ENCODE data around the gene GNL3. TPM values are rescaled to one million over a fixed set of nuclear protein-coding genes. Genes with fewer than 3 reads are reported as not detected.

Gene GNL3
- total and polyA plus RNA-seq, 2 of the 8 experiments (the other 6 are each of a cell fraction or from before 2014, with no cell fraction given), result 45.5 to 184 TPM

GRCh38 chr3:52724511-52724910 lies 38.7 kb downstream of the GNL3 start:
- Histone ChIP-seq H2AK5ac (ENCODE audit: low read depth, low read length) (no peak overlapping the region), H2BK5ac (ENCODE audit: low read depth, low read length) (no peak overlapping the region), H3K56ac (replicated peaks; ENCODE audit: insufficient read length, low read depth, low read length) (no peak overlapping the region), H4K20me1 (replicated peaks in 1 of 2; ENCODE audit: control insufficient read depth in 1 of 2, insufficient read depth in 2 of 2, low read length in 2 of 2) (no peaks in the 10 kb centered on the region), H3K27ac (ENCODE audit: low read depth, low read length) (no peak overlapping the region), H2BK20ac (ENCODE audit: low read length) (no peak overlapping the region), H3K23me2 (ENCODE audit: low read depth, low read length) (no peaks in the 10 kb centered on the region), H3K14ac (ENCODE audit: insufficient read length) (no peak overlapping the region), H3K4me3 (ENCODE audit: extremely low read depth in 1 of 4, insufficient read depth in 2 of 4, low read depth in 3 of 4, low read length in 4 of 4) (no peak overlapping the region), H3K79me2 (ENCODE audit: control insufficient read depth in 1 of 2, insufficient read depth in 2 of 2, low read length in 2 of 2) (no peaks in the 10 kb centered on the region), H3K9ac (replicated peaks in 1 of 4; ENCODE audit: extremely low read depth in 1 of 4, low read depth in 3 of 4, low read length in 3 of 4) (no peak overlapping the region), H3K4ac (replicated peaks; ENCODE audit: insufficient read length, low read depth, low read length) (no peak overlapping the region), H3K27me3 (replicated peaks in 1 of 4; ENCODE audit: control insufficient read depth in 3 of 4, extremely low read depth in 1 of 4, insufficient read depth in 3 of 4, low read length in 3 of 4) (no peaks in the 10 kb centered on the region), H3K18ac (ENCODE audit: extremely low read depth, low read length) (no peak overlapping the region), H4K5ac (ENCODE audit: insufficient read length, low read depth, low read length) (no peak overlapping the region), H2BK120ac (replicated peaks; ENCODE audit: low read depth, low read length) (no peak overlapping the region), H4K91ac (replicated peaks; ENCODE audit: insufficient read length, low read length) (no peak overlapping the region), H3K36me3 (ENCODE audit: control insufficient read depth in 2 of 4, insufficient read depth in 4 of 4, low read length in 3 of 4) (peaks cover 0 to 7% (median 0%) of the 10 kb centered on the region in 4 experiments; a peak in 1 of 8 replicates), H4K8ac (ENCODE audit: extremely low read depth, insufficient read depth, low read length) (no peak overlapping the region), H3K4me2 (ENCODE audit: insufficient read depth in 1 of 2, low read depth in 2 of 2, low read length in 2 of 2) (no peak overlapping the region), H2AFZ (ENCODE audit: low read length) (no peak overlapping the region), H3K23ac (ENCODE audit: insufficient read length) (no peak overlapping the region), H3K79me1 (ENCODE audit: low read depth, low read length) (no peaks in the 10 kb centered on the region), H2BK12ac (ENCODE audit: low read depth, low read length) (no peak overlapping the region), H3K4me1 (replicated peaks in 1 of 4; ENCODE audit: control insufficient read depth in 3 of 4, insufficient read depth in 4 of 4, low read length in 3 of 4) (no peaks in the 10 kb centered on the region), H3K9me3 (ENCODE audit: insufficient read depth in 2 of 2, low read depth in 1 of 2, low read length in 1 of 2) (no peaks in the 10 kb centered on the region), H2BK15ac (ENCODE audit: low read length) (no peak overlapping the region)
- ChIA-PET POLR2A (ENCODE audit: partially characterized antibody) (interaction anchor here (0.6 kb wide), 1 partner anchor 43 kb away, joined by 3 read pairs; no protein-coding TSS in a partner anchor), CTCF (ENCODE audit: partially characterized antibody) (interaction anchor here (0.6 to 3.0 kb wide), 4 partner anchors 10 to 48 kb away, joined by 3 to 9 read pairs (median 3); no protein-coding TSS in a partner anchor)
- no peak for DNase-seq (ENCODE audit: low read depth in 1 of 2, low spot score in 2 of 2)
- no peak for FAIRE-seq
- WGBS, 2 experiments (ENCODE audit: extremely low coverage in 1 of 2, insufficient coverage in 1 of 2, insufficient read length in 1 of 2, insufficient replicate concordance in 2 of 2, low coverage in 1 of 2, low lambda C conversion rate in 2 of 2, missing lambda C conversion rate in 1 of 2), result 81% methylated on average over 1 of the region's 1 CpG; no CpG with 5 or more reads in 1 of the 2 experiments
- TF ChIP-seq SP4 (IDR thresholded peaks at IDR 0.05; ENCODE audit: low read length), result no peak
- no peak for TF ChIP-seq YY1 (IDR thresholded peaks at IDR 0.05; ENCODE audit: low read depth, low read length)
- TF ChIP-seq MAFK (IDR thresholded peaks at IDR 0.05; ENCODE audit: low read depth, low read length), result no peak
- no peak for TF ChIP-seq KDM5A (IDR thresholded peaks at IDR 0.05; ENCODE audit: low read length)

Measured in H1 (cell line).